ENCODE results near the gene LMX1B. TPM values are rescaled to one million over a fixed set of nuclear protein-coding genes. Genes with fewer than 3 reads are reported as not detected.

Gene LMX1B
- total and polyA plus RNA-seq, 2 of the 4 experiments (the other 2 are of a cell fraction): not detected

- H3K36me3 ChIP-seq (ENCODE audit: control insufficient read depth, insufficient read depth, low read length): no peaks in the 10 kb centered on the region
- no peak overlapping the region for H2BK5ac ChIP-seq (ENCODE audit: low read depth, low read length, poor library complexity, severe bottlenecking)
- no peak overlapping the region for H3K4ac ChIP-seq (ENCODE audit: low read depth, low read length)
- H3K4me3 ChIP-seq (ENCODE audit: insufficient read depth, low read depth, low read length): no peak overlapping the region
- H3K56ac ChIP-seq (ENCODE audit: extremely low read depth, insufficient read depth, low read length): no peak overlapping the region
- intact Hi-C loops (cut with micrococcal nuclease): no loop called here
- H2AFZ ChIP-seq (replicated peaks; ENCODE audit: low read length, poor library complexity): no peak overlapping the region
- 0 out of 2 replicates have a peak, but pooled peaks cover 2% of the 10 kb centered on the region for H3K9me3 ChIP-seq (ENCODE audit: control insufficient read depth, insufficient read depth, low read length)
- DNase-seq (no peak), ATAC-seq (ENCODE audit: low read depth) (peak; percentile 51)
- no peak overlapping the region for H3K14ac ChIP-seq (replicated peaks; ENCODE audit: low read depth, low read length)
- ChIA-PET POLR2A (ENCODE audit: unreplicated experiment) (no interaction called here), CTCF (no interaction called here)
- no peak overlapping the region for H2AK9ac ChIP-seq (replicated peaks; ENCODE audit: low read depth, low read length, poor library complexity)
- no peaks in the 10 kb centered on the region; the same call in 1 of the 2 replicates for H4K20me1 ChIP-seq (ENCODE audit: insufficient read depth, low read length)
- no peak overlapping the region for H3K4me2 ChIP-seq (ENCODE audit: low read depth, low read length)
- BruUV-seq (replicated peaks): no TSS peak
- no peak overlapping the region for H4K8ac ChIP-seq (ENCODE audit: low read depth in 2 of 2, low read length in 2 of 2)
- in situ Hi-C loops (cut with MboI; ENCODE audit: low sequenced_read_pairs): no loop called here
- H2AK5ac ChIP-seq (ENCODE audit: low read depth, low read length): no peak overlapping the region
- TF ChIP-seq RFX5 (IDR thresholded peaks at IDR 0.05; ENCODE audit: low read depth, low read length) (no peak), FOS (IDR thresholded peaks at IDR 0.05; ENCODE audit: low read depth, low read length) (no peak), MAZ (IDR thresholded peaks at IDR 0.05; ENCODE audit: borderline replicate concordance, low read depth, low read length) (no peak), CTCF (conservative IDR thresholded peaks at IDR 0.05; ENCODE audit: low read depth, low read length) (no peak), CHD1 (IDR thresholded peaks at IDR 0.05; ENCODE audit: low read depth, low read length) (no peak), BHLHE40 (IDR thresholded peaks at IDR 0.05; ENCODE audit: low read depth, low read length) (no peak), ELK1 (IDR thresholded peaks at IDR 0.05; ENCODE audit: borderline replicate concordance, low read depth, low read length) (no peak), RCOR1 (IDR thresholded peaks at IDR 0.05; ENCODE audit: insufficient replicate concordance, low read length) (no peak), CEBPB (IDR thresholded peaks at IDR 0.05; ENCODE audit: low read depth, low read length) (no peak), SMC3 (IDR thresholded peaks at IDR 0.05; ENCODE audit: low read depth, low read length) (no peak), RAD21 (IDR thresholded peaks at IDR 0.05; ENCODE audit: low read length) (no peak), USF2 (IDR thresholded peaks at IDR 0.05; ENCODE audit: low read depth, low read length) (no peak)
- no peak overlapping the region for H3K18ac ChIP-seq (ENCODE audit: low read depth, low read length)
- no peak overlapping the region for H4K91ac ChIP-seq (ENCODE audit: insufficient read depth, low read depth, low read length)
- H3K9me1 ChIP-seq (ENCODE audit: insufficient read depth, low read length): no peaks in the 10 kb centered on the region
- no peak overlapping the region for H2BK20ac ChIP-seq (ENCODE audit: low read depth, low read length)
- H3K27ac ChIP-seq (ENCODE audit: insufficient read depth, low read length): no peak overlapping the region
- no peak overlapping the region for H3K23ac ChIP-seq (ENCODE audit: low read depth, low read length)
- dilution Hi-C loops (cut with HindIII; ENCODE audit: low sequenced_read_pairs, unreplicated experiment): no loop called here
- H3K79me1 ChIP-seq (ENCODE audit: low read depth in 1 of 2, low read length in 2 of 2): no peaks in the 10 kb centered on the region
- H3K27me3 ChIP-seq (ENCODE audit: control insufficient read depth, insufficient read depth, low read length): peaks cover 64% of the 10 kb centered on the region
- 67% methylated on average over 4 of the region's 20 CpGs; no CpG with 5 or more reads in 1 of the 2 experiments for WGBS, 2 experiments (ENCODE audit: extremely low coverage in 2 of 2, insufficient read length in 1 of 2)
- H3K4me1 ChIP-seq (ENCODE audit: control insufficient read depth, insufficient read depth, low read length): no peaks in the 10 kb centered on the region; the same call in 1 of the 2 replicates
- H2BK120ac ChIP-seq (ENCODE audit: low read depth, low read length): no peak overlapping the region
- no peak overlapping the region for H3K9ac ChIP-seq (ENCODE audit: low read depth, low read length)
- no peak overlapping the region for H2BK15ac ChIP-seq (ENCODE audit: low read depth, low read length)
- H4K5ac ChIP-seq (ENCODE audit: low read depth, low read length): no peak overlapping the region
Observed at GRCh38 chr9:126587187-126588185, 26.2 kb upstream of the LMX1B start.

Data from IMR-90 (cell line).